ENCODE data around the gene MIF4GD. TPM values are rescaled to one million over a fixed set of nuclear protein-coding genes. Genes with fewer than 3 reads are reported as not detected.

Gene MIF4GD
- total and polyA plus RNA-seq, 2 of the 4 experiments (the other 2 are of a cell fraction), result 4.1 to 6.9 TPM

DNA sequence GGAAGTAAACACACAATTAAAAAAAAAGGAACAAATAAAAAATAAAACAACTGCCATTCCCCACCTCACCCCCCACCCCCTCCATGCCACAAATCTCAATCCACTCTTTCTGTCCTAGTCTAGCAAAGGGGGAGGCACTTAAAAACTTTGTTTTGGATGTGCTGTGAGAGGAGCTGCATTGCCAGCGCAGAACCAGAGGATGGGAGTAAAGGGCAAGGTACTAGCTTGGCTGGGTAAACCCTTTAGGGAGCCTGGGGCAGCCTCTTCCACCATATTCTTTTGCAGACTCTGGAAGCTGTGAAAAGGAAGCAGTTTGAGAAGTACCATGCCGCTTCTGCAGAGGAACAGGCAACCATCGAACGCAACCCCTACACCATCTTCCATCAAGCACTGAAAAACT lies 8.0 kb downstream of the MIF4GD start:
- Histone ChIP-seq H4K8ac (ENCODE audit: low read depth in 2 of 2, low read length in 2 of 2) (no peak overlapping the region), H4K91ac (ENCODE audit: insufficient read depth, low read depth, low read length) (no peak overlapping the region), H3K27ac (ENCODE audit: insufficient read depth, low read length) (no peak overlapping the region), H3K56ac (ENCODE audit: extremely low read depth, insufficient read depth, low read length) (no peak overlapping the region), H3K79me1 (ENCODE audit: low read depth in 1 of 2, low read length in 2 of 2) (peaks cover 37 to 48% of the 10 kb centered on the region in 2 experiments), H2AK5ac (ENCODE audit: low read depth, low read length) (no peak overlapping the region), H2BK120ac (ENCODE audit: low read depth, low read length) (no peak overlapping the region), H3K9me3 (ENCODE audit: control insufficient read depth, insufficient read depth, low read length) (no peaks in the 10 kb centered on the region), H2BK5ac (ENCODE audit: low read depth, low read length, poor library complexity, severe bottlenecking) (no peak overlapping the region), H3K18ac (ENCODE audit: low read depth, low read length) (no peak overlapping the region), H2AK9ac (replicated peaks; ENCODE audit: low read depth, low read length, poor library complexity) (no peak overlapping the region), H3K9ac (ENCODE audit: low read depth, low read length) (no peak overlapping the region), H3K4me3 (ENCODE audit: insufficient read depth, low read depth, low read length) (no peak overlapping the region), H2BK15ac (ENCODE audit: low read depth, low read length) (no peak overlapping the region), H2BK20ac (ENCODE audit: low read depth, low read length) (no peak overlapping the region), H3K27me3 (ENCODE audit: control insufficient read depth, insufficient read depth, low read length) (no peaks in the 10 kb centered on the region), H3K14ac (replicated peaks; ENCODE audit: low read depth, low read length) (no peak overlapping the region), H3K4ac (ENCODE audit: low read depth, low read length) (no peak overlapping the region), H3K4me1 (ENCODE audit: control insufficient read depth, insufficient read depth, low read length) (peaks cover 3% of the 10 kb centered on the region), H3K9me1 (ENCODE audit: insufficient read depth, low read length) (peaks cover 7% of the 10 kb centered on the region), H3K36me3 (ENCODE audit: control insufficient read depth, insufficient read depth, low read length) (peaks cover 26% of the 10 kb centered on the region), H4K5ac (ENCODE audit: low read depth, low read length) (no peak overlapping the region), H3K23ac (ENCODE audit: low read depth, low read length) (no peak overlapping the region), H4K20me1 (ENCODE audit: insufficient read depth, low read length) (peaks cover 21% of the 10 kb centered on the region; the same call in 1 of the 2 replicates), H3K4me2 (ENCODE audit: low read depth, low read length) (no peak overlapping the region), H2AFZ (replicated peaks; ENCODE audit: low read length, poor library complexity) (no peak overlapping the region)
- dilution Hi-C loops (cut with HindIII; ENCODE audit: low sequenced_read_pairs, unreplicated experiment) (no loop called here), intact Hi-C loops (cut with micrococcal nuclease) (no loop called here), in situ Hi-C loops (cut with MboI; ENCODE audit: low sequenced_read_pairs) (no loop called here)
- DNase-seq (no peak), ATAC-seq (ENCODE audit: low read depth) (no peak)
- BruUV-seq (replicated peaks), result no TSS peak
- TF ChIP-seq, protein P1, sequence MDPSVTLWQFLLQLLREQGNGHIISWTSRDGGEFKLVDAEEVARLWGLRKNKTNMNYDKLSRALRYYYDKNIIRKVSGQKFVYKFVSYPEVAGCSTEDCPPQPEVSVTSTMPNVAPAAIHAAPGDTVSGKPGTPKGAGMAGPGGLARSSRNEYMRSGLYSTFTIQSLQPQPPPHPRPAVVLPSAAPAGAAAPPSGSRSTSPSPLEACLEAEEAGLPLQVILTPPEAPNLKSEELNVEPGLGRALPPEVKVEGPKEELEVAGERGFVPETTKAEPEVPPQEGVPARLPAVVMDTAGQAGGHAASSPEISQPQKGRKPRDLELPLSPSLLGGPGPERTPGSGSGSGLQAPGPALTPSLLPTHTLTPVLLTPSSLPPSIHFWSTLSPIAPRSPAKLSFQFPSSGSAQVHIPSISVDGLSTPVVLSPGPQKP (IDR thresholded peaks at IDR 0.05; ENCODE audit: borderline replicate concordance, low read depth, low read length), result no peak
- TF ChIP-seq, protein P2, sequence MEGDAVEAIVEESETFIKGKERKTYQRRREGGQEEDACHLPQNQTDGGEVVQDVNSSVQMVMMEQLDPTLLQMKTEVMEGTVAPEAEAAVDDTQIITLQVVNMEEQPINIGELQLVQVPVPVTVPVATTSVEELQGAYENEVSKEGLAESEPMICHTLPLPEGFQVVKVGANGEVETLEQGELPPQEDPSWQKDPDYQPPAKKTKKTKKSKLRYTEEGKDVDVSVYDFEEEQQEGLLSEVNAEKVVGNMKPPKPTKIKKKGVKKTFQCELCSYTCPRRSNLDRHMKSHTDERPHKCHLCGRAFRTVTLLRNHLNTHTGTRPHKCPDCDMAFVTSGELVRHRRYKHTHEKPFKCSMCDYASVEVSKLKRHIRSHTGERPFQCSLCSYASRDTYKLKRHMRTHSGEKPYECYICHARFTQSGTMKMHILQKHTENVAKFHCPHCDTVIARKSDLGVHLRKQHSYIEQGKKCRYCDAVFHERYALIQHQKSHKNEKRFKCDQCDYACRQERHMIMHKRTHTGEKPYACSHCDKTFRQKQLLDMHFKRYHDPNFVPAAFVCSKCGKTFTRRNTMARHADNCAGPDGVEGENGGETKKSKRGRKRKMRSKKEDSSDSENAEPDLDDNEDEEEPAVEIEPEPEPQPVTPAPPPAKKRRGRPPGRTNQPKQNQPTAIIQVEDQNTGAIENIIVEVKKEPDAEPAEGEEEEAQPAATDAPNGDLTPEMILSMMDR (conservative IDR thresholded peaks at IDR 0.05; ENCODE audit: low read depth, low read length), result no peak
- TF ChIP-seq BHLHE40 (IDR thresholded peaks at IDR 0.05; ENCODE audit: low read depth, low read length) (no peak), MAFK (IDR thresholded peaks at IDR 0.05; ENCODE audit: low read depth, low read length) (no peak), CHD1 (IDR thresholded peaks at IDR 0.05; ENCODE audit: low read depth, low read length) (no peak), RFX5 (IDR thresholded peaks at IDR 0.05; ENCODE audit: low read depth, low read length) (no peak), MXI1 (IDR thresholded peaks at IDR 0.05; ENCODE audit: borderline replicate concordance, low read depth, low read length) (no peak), RCOR1 (IDR thresholded peaks at IDR 0.05; ENCODE audit: insufficient replicate concordance, low read length) (no peak), MAZ (IDR thresholded peaks at IDR 0.05; ENCODE audit: borderline replicate concordance, low read depth, low read length) (no peak), RAD21 (IDR thresholded peaks at IDR 0.05; ENCODE audit: low read length) (no peak), FOS (IDR thresholded peaks at IDR 0.05; ENCODE audit: low read depth, low read length) (no peak), POLR2A (IDR thresholded peaks at IDR 0.05; ENCODE audit: low read depth, low read length) (no peak), NFE2L2 (IDR thresholded peaks at IDR 0.05; ENCODE audit: low read depth, low read length) (no peak), SMC3 (IDR thresholded peaks at IDR 0.05; ENCODE audit: low read depth, low read length) (no peak), CEBPB (IDR thresholded peaks at IDR 0.05; ENCODE audit: low read depth, low read length) (no peak)
- TF ChIP-seq, protein P3, sequence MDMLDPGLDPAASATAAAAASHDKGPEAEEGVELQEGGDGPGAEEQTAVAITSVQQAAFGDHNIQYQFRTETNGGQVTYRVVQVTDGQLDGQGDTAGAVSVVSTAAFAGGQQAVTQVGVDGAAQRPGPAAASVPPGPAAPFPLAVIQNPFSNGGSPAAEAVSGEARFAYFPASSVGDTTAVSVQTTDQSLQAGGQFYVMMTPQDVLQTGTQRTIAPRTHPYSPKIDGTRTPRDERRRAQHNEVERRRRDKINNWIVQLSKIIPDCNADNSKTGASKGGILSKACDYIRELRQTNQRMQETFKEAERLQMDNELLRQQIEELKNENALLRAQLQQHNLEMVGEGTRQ (IDR thresholded peaks at IDR 0.05; ENCODE audit: low read depth, low read length), result no peak
- ChIA-PET POLR2A (ENCODE audit: unreplicated experiment) (interaction anchor here (1.5 kb wide), 1 partner anchor 8 kb away, joined by 4 read pairs; the partner anchor contains the start of gene MIF4GD), CTCF (interaction anchor here (0.6 to 3.2 kb wide), 2 partner anchors 8 to 29 kb away, joined by 3 to 18 read pairs; partner anchors contain the start of gene MIF4GD)
- WGBS, 2 experiments (ENCODE audit: extremely low coverage in 2 of 2, insufficient read length in 1 of 2), result no CpG with 5 or more reads among the region's 4 CpGs

Measured in IMR-90 (cell line).